Measurements from ENCODE around the gene JPH4.

The JPH4 gene

GRCh38 chr14:23571701-23572523, 6.7 kb downstream of the JPH4 start:
- TF ChIP-seq, protein P1, sequence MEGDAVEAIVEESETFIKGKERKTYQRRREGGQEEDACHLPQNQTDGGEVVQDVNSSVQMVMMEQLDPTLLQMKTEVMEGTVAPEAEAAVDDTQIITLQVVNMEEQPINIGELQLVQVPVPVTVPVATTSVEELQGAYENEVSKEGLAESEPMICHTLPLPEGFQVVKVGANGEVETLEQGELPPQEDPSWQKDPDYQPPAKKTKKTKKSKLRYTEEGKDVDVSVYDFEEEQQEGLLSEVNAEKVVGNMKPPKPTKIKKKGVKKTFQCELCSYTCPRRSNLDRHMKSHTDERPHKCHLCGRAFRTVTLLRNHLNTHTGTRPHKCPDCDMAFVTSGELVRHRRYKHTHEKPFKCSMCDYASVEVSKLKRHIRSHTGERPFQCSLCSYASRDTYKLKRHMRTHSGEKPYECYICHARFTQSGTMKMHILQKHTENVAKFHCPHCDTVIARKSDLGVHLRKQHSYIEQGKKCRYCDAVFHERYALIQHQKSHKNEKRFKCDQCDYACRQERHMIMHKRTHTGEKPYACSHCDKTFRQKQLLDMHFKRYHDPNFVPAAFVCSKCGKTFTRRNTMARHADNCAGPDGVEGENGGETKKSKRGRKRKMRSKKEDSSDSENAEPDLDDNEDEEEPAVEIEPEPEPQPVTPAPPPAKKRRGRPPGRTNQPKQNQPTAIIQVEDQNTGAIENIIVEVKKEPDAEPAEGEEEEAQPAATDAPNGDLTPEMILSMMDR (IDR thresholded peaks at IDR 0.05; ENCODE audit: low read length, missing control alignments), result no peak
- DNase-seq (ENCODE audit: low read depth), result no peak
- no peak overlapping the region for H3K4me3 ChIP-seq (replicated peaks; ENCODE audit: low read depth, low read length)

- no peak for DNase-seq (ENCODE audit: low read depth)
- TF ChIP-seq, protein P1 (IDR thresholded peaks at IDR 0.05; ENCODE audit: low read length, missing control alignments), result no peak
- H3K4me3 ChIP-seq (replicated peaks; ENCODE audit: low read depth, low read length), result no peak overlapping the region
Observed at GRCh38 chr14:23570806-23571483, 7.6 kb downstream of the JPH4 start.

DNA sequence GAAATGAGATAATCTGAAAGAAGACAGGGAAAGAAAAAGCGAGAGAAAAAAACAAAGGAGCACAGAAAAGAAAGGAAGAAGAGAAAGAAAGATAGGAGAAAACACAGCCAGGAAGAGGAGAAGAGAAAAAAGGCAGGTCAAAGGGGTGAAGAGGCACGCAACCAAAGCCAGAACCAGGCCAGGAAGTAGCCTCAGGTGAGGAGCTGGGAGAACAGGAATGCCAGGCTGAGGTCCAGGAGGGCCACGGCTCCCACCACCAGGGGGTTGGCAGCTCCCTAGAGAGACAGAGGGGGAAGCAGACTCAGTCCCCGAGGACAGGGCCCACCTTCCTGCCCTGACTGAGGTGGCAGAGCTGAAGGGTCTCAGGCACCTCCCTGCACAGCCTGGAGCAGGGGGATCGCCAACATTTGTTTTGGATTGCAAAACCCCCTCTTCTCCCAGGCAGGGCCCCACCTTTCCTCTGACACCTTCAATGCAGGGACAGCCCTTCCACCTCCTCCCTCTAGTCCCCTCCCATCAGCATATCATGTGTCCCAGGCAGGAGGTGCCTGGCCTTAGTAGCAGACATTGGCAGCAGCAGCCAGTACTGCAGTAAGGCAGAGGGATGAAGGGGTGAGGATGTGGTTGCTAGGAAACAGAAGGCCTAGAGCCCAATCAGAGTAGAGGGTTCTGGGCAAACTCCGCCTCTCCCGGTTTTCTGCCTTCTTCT, 9.0 kb downstream of the JPH4 start:
- DNase-seq (ENCODE audit: low read depth), result no peak
- no peak overlapping the region for H3K4me3 ChIP-seq (replicated peaks; ENCODE audit: low read depth, low read length)
- TF ChIP-seq, protein P1 (IDR thresholded peaks at IDR 0.05; ENCODE audit: low read length, missing control alignments), result no peak

DNA sequence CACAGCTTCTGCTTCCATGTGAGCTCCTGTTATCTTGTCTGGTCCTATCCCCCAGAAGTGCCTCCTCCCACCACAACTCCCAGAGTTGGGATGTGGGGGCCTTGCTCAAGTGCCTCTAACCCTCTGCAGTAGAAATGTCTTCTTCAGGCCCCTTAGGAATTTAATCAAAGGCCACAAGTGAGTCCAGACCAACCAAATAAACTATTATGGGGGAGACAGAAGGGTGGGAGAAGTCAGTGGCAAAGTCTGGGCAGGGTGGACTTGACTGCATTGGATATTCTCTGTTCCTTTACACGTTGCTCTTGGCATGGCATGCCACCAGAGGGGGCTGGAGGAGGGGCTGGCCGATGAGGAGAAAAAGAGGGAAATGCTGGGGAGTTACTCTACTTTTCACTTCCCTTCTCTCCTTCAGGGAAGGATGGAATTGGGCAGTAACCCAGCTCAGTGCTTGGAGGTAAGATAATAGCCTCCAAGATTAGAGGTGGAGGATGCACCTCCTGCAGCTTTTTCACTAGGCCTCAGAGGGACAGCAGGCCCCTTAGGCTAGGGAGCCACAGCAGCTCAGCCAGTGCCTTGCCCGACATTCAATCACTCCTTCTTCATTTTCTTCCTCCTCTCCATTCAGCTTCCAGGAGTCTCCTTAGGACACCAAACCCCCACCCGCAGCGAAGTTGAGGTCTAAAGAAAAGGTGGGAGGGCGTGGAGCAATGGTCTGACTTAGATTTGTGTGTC, 9.8 kb downstream of the JPH4 start:
- H3K4me3 ChIP-seq (replicated peaks; ENCODE audit: low read depth, low read length), result no peak overlapping the region
- no peak for DNase-seq (ENCODE audit: low read depth)
- TF ChIP-seq, protein P1 (IDR thresholded peaks at IDR 0.05; ENCODE audit: low read length, missing control alignments), result peak; percentile 34

DNA sequence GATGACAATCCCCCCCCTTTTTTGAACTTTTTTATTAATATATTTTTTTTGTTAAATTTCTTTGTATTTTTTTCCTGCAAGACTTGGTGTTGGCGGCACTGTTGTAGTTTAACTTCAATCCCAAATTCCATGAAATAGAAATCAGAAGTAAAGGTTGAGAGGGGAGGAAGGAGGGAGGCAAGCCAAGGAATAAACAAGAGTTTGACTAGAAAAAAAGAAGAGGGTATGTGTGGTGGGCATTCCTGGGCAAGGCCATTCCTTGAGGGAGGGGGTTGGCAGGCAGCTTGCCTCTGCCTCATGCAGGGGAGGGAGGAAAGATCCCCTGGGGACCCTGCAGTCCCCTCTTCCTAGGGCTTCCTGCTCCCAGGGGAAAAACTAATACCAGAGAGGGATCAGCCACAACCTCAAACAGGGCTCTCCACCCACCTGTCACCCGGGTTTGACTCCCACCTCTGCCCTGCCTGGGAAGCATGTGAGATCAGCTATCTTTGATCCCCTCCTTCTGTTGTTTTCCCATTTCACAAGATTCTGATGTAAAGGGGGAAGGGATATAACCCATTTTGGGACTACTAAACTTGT, 10.5 kb downstream of the JPH4 start:
- TF ChIP-seq, protein P1 (IDR thresholded peaks at IDR 0.05; ENCODE audit: low read length, missing control alignments), result no peak
- DNase-seq (ENCODE audit: low read depth), result no peak
- H3K4me3 ChIP-seq (replicated peaks; ENCODE audit: low read depth, low read length), result peak overlapping the region; percentile 74
